ENCODE results near the gene DIRAS1.
A peak's percentile ranks its signal among the peaks of the same experiment; 100 is the strongest.

Gene DIRAS1, protein sequence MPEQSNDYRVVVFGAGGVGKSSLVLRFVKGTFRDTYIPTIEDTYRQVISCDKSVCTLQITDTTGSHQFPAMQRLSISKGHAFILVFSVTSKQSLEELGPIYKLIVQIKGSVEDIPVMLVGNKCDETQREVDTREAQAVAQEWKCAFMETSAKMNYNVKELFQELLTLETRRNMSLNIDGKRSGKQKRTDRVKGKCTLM

GRCh38 chr19:2720777-2721569 is at the start of gene DIRAS1:
Gene DIRAS1 (minus strand): TSS chr19:2721372. CDS start chr19:2717806, 3,566 bp downstream.
- H3K4me3 Mint-ChIP-seq: peak within 1 kb of the TSS; percentile 43
- no peaks in the 10 kb centered on the region for H3K4me1 Mint-ChIP-seq
- ATAC-seq: no peak
- DNase-seq (ENCODE audit: low spot score in 2 of 2): no peak
- H3K9me3 Mint-ChIP-seq: peaks cover under 1% of the 10 kb centered on the region
- no peak within 1 kb of the TSS for H3K27ac Mint-ChIP-seq
- no peaks in the 10 kb centered on the region for H3K36me3 Mint-ChIP-seq

DNA sequence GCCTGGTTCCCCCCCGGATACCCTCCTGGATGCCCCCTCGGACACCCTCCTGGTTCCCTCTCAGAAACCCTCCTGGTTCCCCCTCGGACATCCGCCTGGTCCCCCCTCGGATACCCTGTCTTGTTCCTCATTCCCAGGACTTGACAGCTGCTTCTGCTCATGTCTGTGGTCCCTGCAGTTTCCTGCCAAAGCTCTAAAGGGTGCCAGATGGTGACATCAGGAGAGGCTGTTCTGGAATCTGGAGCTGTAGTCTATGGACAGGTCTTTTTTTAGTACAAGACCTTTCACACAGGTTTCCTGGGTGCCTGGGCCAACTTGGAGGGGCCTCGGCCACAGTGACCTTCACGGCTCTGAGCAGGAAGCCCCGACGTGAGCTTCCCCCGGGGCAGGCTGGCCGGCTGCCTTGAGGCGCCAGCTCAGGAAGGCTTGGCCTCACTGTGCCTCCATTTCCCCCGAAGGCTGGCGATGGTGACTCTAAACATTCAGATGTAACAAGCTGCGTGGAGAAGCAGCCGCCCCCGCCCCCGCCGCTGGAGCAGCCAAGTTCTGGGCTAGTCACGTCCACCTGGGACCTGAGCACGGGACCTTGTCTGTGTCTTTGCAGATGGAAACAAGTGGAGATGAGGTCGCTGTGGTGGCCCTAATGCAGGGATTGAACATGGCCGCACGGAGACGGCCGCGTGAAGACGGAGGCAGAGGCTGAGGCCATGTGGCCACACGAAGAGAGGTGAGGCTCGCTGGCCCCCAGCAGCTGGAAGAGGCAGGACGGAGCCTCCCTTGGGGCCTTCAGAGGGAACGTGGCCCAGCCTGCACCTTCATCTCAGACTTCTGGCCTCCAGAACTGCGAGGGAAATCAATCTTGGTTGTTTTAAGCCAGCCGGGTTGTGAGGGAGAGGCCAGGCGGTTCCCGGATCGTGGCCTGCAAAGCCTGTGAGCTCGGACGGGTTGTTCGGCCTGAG is 49.2 kb upstream of the DIRAS1 start:
- ATAC-seq (no peak), DNase-seq (ENCODE audit: low spot score in 2 of 2) (no peak)
- no peaks in the 10 kb centered on the region for H3K9me3 Mint-ChIP-seq
- peaks cover 21% of the 10 kb centered on the region for H3K4me1 Mint-ChIP-seq
- H3K36me3 Mint-ChIP-seq: peaks cover 25% of the 10 kb centered on the region
- no peak overlapping the region for H3K4me3 Mint-ChIP-seq
- no peak overlapping the region for H3K27ac Mint-ChIP-seq

DNA sequence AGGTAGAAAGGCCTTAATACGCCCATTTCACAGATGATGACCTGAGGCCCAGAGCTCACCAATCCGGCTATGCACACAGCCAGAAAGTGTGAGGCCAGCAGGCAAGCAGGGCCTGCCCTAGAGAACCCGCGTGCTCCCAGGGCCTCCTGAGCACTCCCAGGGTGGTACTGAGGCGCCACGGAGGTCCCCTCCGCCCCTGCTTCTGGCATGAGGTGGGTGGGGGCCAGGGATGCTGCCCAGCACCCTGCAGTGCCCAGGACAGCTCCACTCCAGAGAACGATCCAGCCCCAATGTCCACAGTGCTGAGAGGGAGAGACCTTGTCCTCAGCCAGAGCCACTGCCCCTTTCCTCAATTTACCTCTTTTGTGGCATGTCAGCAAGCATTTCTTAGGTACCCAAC is 48.0 kb upstream of the DIRAS1 start:
- Mint-ChIP-seq H3K4me1 (peaks cover 9% of the 10 kb centered on the region), H3K36me3 (peaks cover 34% of the 10 kb centered on the region), H3K4me3 (no peak overlapping the region), H3K27ac (no peak overlapping the region), H3K9me3 (no peaks in the 10 kb centered on the region)
- DNase-seq (ENCODE audit: low spot score in 2 of 2): no peak
- no peak for ATAC-seq

DNA sequence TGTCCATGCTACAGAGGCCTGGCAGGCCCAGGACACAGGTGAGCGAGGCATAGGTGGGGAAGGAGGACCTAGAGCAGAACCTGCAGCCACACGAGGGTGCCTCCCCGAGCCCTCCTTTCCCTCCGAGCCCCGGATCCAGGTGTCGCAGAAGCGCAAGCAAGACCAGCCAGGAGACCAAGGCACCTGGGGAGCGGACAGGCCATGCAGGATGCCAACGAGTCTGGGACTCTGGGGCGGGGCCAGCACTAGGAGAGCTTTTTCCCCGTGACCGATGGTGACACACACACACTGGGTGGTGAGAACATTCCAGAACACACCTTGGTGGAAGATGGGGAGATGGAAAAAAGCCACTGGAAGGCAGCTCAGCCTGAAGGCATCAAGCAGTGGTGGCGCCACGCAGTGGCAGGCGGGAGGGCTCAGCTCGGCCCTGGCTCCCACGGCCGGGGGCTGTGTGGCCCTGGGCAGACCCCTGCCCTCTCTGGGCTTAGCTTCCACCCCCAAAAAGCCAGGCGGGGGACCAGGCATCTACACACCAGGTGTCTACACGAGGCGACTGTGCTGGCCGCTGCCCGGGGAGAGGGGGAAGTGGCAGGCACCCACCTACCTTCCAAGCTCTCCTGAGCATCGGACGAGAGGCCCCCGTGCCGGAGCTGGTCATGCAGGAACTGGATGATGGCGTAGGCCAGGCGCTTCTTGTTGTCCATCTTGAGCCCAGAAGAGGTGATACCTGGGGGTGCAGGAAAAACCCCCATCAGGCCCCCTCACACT is 47.4 kb upstream of the DIRAS1 start:
- DNase-seq (ENCODE audit: low spot score in 2 of 2): no peak
- peaks cover 7% of the 10 kb centered on the region for H3K4me1 Mint-ChIP-seq
- no peak overlapping the region for H3K27ac Mint-ChIP-seq
- no peak overlapping the region for H3K4me3 Mint-ChIP-seq
- H3K36me3 Mint-ChIP-seq: peaks cover 40% of the 10 kb centered on the region
- ATAC-seq: no peak
- no peaks in the 10 kb centered on the region for H3K9me3 Mint-ChIP-seq

- peaks cover 7% of the 10 kb centered on the region for H3K4me1 Mint-ChIP-seq
- no peak overlapping the region for H3K27ac Mint-ChIP-seq
- peaks cover 47% of the 10 kb centered on the region for H3K36me3 Mint-ChIP-seq
- no peak overlapping the region for H3K4me3 Mint-ChIP-seq
- H3K9me3 Mint-ChIP-seq: no peaks in the 10 kb centered on the region
- no peak for DNase-seq (ENCODE audit: low spot score in 2 of 2)
- ATAC-seq: no peak
Observed at GRCh38 chr19:2767688-2768087, 46.5 kb upstream of the DIRAS1 start.

- Mint-ChIP-seq H3K36me3 (peaks cover 56% of the 10 kb centered on the region), H3K27ac (no peak overlapping the region), H3K4me3 (no peak overlapping the region), H3K4me1 (no peaks in the 10 kb centered on the region), H3K9me3 (no peaks in the 10 kb centered on the region)
- ATAC-seq: no peak
- no peak for DNase-seq (ENCODE audit: low spot score in 2 of 2)
Observed at GRCh38 chr19:2766594-2767372, 45.6 kb upstream of the DIRAS1 start.

DNA sequence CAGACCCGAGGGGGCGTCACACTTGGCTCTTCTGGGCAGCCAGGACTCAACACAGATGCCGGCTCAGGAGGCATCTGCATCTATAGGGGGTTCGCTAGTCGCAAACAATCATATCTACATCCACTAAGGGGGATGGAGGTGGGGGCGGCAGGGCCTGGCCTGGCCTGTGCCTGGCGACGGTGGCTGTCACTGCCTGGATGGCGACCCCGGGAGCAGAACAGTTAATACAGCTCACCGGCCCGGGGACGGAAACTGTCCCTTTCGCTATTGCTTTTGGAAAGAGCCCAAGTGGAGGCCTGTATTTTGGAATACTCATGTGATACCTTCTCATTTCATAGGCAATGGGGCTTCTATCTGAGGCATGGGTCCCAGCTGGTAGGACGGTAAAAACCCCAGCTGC is 44.2 kb upstream of the DIRAS1 start:
- DNase-seq (ENCODE audit: low spot score in 2 of 2) (no peak), ATAC-seq (no peak)
- no peak overlapping the region for H3K4me3 Mint-ChIP-seq
- H3K27ac Mint-ChIP-seq: no peak overlapping the region
- H3K9me3 Mint-ChIP-seq: no peaks in the 10 kb centered on the region
- H3K36me3 Mint-ChIP-seq: peaks cover 67% of the 10 kb centered on the region
- no peaks in the 10 kb centered on the region for H3K4me1 Mint-ChIP-seq

GRCh38 chr19:2764945-2765344 is 43.8 kb upstream of the DIRAS1 start:
- H3K27ac Mint-ChIP-seq: no peak overlapping the region
- no peak overlapping the region for H3K4me3 Mint-ChIP-seq
- peaks cover 72% of the 10 kb centered on the region for H3K36me3 Mint-ChIP-seq
- H3K4me1 Mint-ChIP-seq: no peaks in the 10 kb centered on the region
- ATAC-seq: no peak
- DNase-seq (ENCODE audit: low spot score in 2 of 2): no peak
- H3K9me3 Mint-ChIP-seq: no peaks in the 10 kb centered on the region

GRCh38 chr19:2763687-2764086 is 42.5 kb upstream of the DIRAS1 start:
- Mint-ChIP-seq H3K4me1 (no peaks in the 10 kb centered on the region), H3K36me3 (peaks cover 84% of the 10 kb centered on the region), H3K27ac (no peak overlapping the region), H3K4me3 (no peak overlapping the region), H3K9me3 (no peaks in the 10 kb centered on the region)
- ATAC-seq (no peak), DNase-seq (ENCODE audit: low spot score in 2 of 2) (no peak)

DNA sequence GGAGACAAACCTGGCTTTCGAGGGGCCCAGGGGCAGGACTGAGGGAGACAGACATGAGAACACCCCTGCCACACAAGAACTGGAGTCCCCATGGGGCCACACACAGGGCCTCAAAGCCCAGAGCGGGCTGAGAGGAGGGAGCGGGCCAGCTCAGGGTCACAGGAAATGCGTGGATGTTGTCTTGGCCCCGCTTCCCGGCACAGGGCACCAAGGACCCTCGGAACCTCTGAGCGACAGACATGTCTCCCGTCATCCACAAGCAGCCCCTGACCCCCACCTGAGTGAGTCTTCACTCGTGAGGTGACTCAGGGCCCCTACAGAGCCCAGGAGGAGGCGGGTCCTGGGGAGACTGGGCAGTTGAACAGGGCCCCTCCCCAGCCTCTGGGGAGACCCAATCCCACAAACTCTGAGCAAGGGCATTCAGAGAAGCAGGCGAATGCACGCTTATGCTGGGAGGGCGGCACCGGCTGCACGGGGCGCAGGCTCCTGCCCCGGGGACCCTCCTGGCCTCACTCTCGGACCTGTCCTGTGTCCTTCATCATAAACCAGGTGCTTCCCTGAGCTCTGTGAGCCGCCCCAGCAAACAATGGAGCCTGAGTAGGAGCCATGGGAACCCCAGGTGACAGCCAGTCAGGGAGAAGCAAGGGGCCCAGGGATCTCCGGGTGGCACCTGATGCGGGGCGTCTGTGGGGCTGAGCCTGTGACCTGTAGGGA is 41.8 kb upstream of the DIRAS1 start:
- no peaks in the 10 kb centered on the region for H3K9me3 Mint-ChIP-seq
- no peak overlapping the region for H3K4me3 Mint-ChIP-seq
- H3K36me3 Mint-ChIP-seq: peaks cover 91% of the 10 kb centered on the region
- H3K4me1 Mint-ChIP-seq: no peaks in the 10 kb centered on the region
- DNase-seq (ENCODE audit: low spot score in 2 of 2) (no peak), ATAC-seq (no peak)
- H3K27ac Mint-ChIP-seq: no peak overlapping the region

DNA sequence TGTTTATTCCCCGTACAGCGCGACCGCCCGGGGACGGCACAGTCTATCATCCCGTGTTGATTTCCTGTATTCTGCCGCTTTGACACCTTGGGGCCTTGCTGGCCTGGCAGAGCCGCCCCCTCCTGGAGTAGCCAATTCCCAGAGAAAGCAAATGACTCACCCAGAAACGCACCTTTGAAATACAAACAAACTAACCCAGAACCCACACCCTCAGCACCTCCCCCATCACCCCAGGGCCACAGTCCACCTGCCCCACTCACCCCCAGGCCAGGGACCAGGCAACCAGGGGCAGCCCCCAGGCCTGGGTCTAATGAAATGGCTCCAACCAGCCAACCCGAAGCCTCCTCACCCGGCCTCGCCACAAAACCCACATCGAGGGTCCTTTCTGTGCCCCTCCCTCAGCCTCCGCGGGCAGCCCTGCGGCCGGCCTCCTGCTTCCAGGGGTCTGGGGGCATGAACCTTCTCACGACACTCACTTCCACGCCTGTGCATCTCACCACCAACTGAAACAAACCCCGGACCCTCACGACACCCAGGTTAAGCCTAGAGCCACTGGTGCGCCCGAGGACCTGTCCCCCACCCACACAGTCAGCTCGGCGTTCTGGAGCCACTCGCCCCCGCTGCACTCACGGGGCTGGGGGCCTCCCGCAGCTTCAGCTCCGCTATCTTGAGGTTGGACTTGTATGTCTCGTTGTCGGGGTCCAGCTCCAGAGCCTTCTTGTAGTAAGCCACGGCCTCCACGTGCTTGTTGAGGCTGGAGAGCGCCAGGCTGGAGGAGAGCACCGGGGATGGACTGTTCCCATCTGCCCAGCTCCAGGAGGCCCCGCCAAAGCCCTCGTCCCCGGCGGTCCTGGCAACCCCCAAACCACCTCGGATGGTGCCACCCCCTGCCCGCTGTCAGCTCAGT is 41.0 kb upstream of the DIRAS1 start:
- H3K36me3 Mint-ChIP-seq: peaks cover 92% of the 10 kb centered on the region
- H3K4me1 Mint-ChIP-seq: no peaks in the 10 kb centered on the region
- no peak for ATAC-seq
- no peaks in the 10 kb centered on the region for H3K9me3 Mint-ChIP-seq
- no peak overlapping the region for H3K4me3 Mint-ChIP-seq
- no peak overlapping the region for H3K27ac Mint-ChIP-seq
- DNase-seq (ENCODE audit: low spot score in 2 of 2): no peak

DNA sequence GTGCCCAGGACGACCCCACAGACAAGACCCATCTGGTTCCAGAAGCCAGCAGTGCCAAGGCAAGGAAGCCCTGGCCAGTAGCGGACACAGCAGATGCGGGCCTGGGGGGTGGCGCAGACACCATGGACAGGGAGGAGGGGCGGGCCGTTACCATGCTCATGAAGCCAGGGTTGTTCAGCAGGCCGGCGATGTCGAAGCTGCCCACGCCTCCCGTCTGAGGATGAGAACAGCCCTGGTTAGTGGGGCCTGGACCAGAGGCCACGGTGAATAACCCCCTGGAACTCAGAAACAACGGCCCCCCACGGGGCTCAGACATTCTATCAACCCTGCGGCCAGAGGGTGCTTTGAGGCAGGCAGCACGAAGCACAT is 40.1 kb upstream of the DIRAS1 start:
- no peak overlapping the region for H3K27ac Mint-ChIP-seq
- no peak for ATAC-seq
- H3K4me3 Mint-ChIP-seq: no peak overlapping the region
- no peaks in the 10 kb centered on the region for H3K4me1 Mint-ChIP-seq
- DNase-seq (ENCODE audit: low spot score in 2 of 2): no peak
- H3K9me3 Mint-ChIP-seq: no peaks in the 10 kb centered on the region
- H3K36me3 Mint-ChIP-seq: peaks cover 88% of the 10 kb centered on the region

DNA sequence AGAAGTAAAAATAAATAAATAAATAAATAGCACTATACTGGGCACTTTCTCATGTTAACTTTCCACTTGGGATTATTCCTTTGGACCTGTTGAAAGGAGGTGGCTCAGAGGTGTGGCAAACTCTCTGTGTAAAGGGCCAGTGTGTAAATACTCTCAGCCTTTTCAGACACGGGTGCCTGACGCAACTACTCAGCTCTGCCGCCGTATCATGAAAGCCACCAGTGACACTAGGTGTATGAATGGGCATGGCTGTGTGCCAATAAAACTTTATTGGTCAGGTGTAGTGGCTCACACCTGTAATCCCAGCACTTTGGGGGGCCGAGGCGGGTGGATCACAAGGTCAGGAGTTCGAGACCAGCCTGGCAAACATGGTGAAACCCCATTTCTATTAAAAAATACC is 38.8 kb upstream of the DIRAS1 start:
- ATAC-seq (no peak), DNase-seq (ENCODE audit: low spot score in 2 of 2) (no peak)
- Mint-ChIP-seq H3K27ac (no peak overlapping the region), H3K4me3 (no peak overlapping the region), H3K4me1 (no peaks in the 10 kb centered on the region), H3K36me3 (peaks cover 85% of the 10 kb centered on the region), H3K9me3 (no peaks in the 10 kb centered on the region)

Measured in stimulated activated effector memory CD8-positive, alpha-beta T cell treated with anti-CD3 and anti-CD28 coated beads, Interleukin-12 subunit alpha, Interleukin-12 subunit beta, amount 100 ng/mL, for 72 hours (primary cell).